HG03457 (cell line): ENCODE data around the gene ATG4C.
A peak's percentile ranks its signal among the peaks of the same experiment; 100 is the strongest.
"Not testable (repeated sequence)": the region's sequence is repeated elsewhere in the genome, so short reads cannot be mapped to it uniquely, and the experiment has no call there.

Source experiments
- ATAC-seq: cut with Tn5 transposase; IDR thresholded peaks from one replicate; pipeline ENCODE4 v1.9.1; 2021; ENCODE audit warnings: moderate number of reproducible peaks; ENCODE audit not compliant: unreplicated experiment

Gene ATG4C

DNA sequence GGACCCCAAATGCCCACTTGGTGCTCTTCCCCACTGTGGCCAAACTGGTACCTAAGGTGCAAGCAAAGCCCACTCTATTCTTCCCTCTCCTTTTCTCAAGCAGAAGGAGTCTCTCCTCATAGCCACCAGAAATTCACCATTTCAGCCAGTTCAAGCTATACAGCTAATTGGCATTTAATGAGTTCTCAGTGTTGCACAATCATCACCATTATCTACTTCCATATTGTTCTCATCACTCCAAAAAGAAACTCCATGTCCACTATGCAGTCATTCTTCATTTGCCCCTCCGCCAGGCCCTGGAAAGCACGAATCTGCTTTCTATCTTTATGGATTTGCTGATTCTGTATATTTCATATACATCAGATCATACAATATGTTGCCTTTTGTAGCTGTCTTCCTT is 9.9 kb upstream of the ATG4C start:
- no peak for ATAC-seq

DNA sequence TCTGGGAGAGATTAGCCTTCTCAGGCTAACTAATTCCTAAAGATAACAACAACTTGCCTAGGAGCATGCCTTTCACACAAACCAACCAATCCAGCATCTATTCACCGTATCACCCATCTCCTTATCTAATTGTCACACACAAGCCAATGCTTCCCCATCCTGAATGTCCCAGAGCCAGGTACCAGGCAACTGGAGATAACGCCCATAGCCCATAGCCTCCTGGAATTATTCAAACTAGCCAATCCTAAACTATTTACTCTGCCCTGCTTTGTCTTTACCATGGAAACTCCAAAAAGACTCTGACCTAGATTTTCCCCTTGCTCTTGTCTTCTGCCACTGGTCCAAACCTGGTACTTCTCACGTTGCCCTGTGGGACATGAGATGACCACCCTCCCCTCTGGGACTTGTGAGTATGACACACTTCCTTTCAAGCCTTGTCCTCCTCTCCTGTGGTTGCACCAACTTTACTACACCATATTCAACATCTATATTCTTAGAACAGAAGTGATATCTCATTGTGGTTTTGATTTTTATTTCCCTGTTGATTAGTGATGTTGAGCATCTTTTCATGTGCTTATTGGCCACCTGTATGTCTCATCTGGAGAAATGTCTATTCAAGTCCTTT is 8.8 kb upstream of the ATG4C start:
- no peak for ATAC-seq

DNA sequence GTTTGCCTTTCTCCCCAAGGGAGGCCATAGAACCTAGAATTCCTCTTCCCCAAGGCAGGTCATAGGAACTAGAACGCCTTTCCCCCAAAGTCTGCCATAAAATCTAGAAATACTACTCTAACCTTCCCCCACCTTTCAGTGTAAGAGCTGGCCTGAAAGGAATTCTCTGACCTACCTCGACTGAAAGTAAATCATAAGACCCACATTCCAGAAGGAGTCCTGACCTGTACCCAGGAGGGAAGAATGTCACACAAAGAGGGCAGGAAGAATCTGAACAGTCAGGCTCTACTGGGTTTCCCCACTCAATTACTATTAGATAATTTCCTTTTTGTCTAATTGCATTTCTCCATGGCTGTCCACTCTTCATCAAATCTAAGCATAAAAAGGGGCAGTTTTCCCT is 5.7 kb upstream of the ATG4C start:
- ATAC-seq: no peak

DNA sequence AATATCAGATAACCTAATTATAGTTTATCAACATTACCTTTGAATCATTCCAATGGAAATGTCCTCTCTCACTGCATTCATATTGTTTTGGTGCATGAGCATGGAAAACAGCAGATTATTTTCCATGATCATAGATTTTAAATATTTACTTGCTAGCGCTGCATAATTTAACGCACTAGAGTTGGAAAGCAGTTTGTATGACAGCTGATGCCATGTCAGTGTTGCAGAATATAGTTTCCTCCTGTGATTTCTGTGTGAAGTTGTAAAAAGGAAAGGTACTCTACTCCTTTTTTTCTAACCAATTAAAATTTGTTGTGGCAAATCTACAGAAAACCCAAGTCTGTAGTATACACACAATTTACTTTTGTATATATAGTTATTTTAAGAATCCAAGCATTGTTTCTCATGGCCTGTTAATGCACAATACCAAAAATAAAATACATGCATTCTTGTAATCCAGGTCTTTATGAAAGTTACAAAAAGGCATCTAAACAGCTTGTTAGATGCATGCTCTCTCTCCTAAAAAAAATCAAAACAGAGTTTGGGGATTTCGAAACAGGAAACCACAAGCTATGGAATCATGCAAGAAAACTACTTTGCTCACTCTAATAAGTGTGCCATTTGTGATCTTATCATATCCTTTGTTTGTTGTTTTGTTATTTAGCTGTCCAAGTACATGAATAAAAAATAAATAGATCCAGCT is 1.9 kb upstream of the ATG4C start:
- ATAC-seq: no peak

DNA sequence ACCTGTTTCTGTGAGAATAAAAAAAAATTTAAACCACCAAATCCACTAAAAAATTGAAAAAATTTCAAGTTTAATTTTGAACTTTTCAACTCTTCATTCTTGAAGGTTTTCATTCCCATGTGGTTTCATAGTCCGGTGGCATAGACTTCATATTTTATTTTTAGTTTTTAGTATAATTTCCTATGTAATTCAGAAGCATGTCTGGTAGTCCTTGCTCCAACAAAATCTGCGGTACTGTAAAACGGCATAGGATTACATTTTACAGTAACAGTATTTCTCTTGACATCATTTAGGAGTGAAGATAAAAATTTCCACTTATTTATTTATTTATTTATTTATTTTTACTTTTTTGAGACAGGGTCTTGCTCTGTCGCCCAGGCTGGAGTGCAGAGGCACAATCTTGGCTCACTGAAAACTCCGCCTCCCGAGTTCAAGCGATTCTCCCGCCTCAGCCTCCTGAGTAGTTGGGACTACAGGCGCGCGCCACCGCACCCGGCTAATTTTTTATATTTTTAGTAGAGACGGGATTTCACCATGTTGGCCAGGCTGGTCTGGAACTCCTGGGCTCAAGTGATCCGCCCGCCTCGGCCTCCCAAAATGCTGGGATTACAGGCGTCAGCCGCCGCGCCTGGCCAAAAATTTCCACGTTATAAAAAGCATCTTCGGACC is 1.3 kb upstream of the ATG4C start:
- not testable (repeated sequence) for ATAC-seq

DNA sequence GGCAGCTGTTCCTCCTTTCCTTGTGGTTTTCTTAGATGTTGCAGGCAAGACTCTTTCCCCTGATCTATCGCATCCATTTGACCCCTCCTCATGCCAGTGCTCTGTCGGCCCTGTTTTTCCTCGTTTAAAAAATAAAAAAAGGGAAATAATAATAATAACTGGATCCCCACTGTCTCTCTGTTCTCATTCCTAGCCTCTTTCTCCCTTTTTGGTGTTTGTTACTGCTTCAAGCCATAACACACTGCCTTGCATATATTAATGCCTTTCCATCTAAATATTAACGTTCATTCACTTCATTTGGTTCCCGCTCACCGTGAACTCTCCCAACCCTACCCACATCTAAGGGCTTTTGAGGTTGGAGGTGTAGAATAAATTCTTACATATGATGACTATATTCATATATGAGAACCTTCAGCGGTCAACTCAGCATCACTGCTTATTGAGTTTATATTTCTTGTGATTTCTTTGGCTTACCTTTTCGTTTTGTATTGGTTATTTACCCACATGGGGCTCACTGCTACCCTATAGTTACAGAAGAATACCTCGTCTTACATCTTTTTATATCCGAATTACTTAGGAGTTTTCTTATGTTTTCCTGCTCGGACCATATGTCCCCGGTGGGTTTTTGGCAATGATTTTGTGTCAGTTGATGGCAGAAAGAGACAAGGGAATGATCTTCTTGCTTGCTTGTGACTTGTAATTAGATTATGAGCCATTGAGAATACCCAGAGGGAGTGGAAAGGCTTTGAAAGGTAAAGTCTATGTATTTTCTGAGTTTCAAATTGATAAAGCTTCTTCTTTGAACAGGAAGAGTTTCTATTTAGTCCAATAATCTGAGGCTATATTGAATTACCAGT is 805 bp downstream of the ATG4C start:
- peak; percentile 10 for ATAC-seq

DNA sequence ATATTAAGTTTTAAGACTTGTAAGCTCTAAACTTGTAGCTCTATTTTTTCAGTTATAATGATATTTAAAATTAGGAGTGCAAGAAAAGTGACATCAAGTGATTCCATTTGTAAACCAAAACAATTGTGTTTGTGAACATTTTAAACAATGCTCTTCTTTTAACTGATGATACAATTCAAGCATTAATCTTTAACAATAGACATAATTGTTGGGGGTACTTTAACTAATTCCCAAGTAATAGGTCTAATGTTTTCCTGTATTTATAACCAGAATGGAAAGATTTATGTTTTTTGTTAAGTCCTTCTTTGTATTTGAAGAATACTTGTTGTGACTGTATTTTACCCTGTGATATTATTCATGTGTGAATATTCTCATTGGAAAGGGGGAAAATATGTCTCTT is 6.8 kb downstream of the ATG4C start:
- no peak for ATAC-seq

DNA sequence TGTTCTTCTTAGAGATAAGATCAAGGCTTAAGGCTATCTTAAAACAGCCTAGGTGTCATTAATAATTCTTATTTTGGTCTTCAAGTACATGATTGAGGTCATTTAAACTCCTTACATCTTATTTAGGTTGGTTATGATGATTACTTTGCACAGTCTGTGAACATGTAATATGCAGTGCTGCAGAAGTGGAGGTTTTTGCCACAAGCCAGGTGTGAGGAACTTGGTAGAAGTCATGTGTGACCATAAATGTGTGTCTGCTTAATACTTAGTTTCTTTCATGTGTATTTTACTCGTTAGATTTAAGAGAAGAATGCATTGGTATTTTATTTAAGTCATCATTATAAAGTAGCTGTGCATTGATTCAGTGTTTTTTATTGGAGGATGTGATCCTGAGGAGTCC is 10.1 kb downstream of the ATG4C start:
- no peak for ATAC-seq

DNA sequence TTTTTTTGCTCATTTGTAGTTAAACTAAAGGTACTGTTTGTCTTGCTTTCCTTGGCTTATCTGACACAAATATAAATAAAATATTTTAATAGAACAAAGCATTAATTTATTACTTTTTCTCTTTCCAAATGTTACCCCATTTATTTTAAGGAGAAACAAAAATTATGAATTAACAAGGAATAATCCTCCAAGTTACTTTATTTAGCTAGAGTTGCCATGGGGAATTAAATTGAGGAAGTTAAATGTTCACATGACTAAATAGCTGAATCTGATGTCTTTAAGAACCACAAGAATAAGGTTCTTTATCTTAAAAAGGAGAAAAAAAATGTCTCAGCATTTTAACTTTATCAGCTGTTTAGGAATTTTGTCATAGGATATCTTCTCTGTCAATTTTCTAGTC is 12.3 kb downstream of the ATG4C start:
- ATAC-seq: no peak

DNA sequence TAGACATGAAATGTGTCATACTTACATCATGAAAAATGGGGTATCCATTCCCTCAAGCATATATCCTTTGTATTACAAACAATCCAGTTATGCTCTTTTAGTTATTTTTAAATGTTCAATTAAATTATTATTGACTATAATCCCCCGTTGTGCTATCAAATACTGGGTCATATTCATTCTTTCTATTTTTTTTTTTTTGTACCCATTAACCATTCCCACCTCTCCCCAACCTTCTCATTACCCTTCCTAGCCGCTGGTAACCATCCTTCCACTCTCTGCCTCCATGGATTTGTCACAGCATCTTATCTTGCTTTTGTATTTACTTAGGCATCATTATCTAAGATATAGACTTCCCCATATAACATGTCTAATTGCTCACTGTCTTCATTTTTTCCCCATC is 15.8 kb downstream of the ATG4C start:
- ATAC-seq: no peak

DNA sequence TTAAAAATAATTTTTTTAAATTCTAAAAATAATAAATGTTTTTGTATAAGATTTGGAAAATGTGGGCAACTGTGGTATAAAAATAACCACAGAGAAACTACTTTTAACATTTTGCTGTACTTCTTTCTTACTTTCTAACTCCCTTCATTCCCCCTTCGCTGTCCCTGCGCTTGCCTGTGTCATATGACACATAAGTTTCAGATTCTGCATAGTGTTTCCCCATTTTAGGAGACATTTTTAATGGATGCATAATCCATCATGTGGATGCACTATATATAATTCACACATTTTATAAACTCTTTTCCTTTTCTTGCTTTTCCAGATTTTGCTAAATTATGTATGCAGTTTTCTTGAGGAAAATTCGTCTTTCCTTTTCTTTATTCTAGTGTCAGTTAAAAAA is 16.3 kb downstream of the ATG4C start:
- no peak for ATAC-seq

DNA sequence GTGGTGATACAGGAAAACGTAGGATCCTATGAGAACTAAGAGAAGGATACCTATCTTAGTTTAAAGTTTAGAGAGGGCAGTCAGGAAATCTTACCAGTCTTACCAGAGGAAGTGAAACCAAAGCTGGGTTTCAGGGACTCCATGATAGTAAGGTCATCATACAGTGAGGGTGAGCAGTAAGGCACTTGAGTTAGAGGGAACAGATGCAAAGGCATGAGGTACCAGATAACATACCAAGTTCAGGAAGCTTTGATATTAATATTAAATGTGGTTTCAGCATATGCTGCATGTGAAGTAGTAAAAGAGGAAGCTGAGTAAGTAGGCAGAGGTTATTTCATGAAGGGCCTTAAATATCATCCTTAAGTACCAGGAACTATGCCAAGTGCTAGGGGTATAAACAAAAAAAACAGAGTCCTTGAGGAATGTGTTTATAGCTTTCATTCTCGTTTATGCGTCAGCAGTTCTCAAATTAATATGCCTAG is 16.9 kb downstream of the ATG4C start:
- ATAC-seq: peak; percentile 99

DNA sequence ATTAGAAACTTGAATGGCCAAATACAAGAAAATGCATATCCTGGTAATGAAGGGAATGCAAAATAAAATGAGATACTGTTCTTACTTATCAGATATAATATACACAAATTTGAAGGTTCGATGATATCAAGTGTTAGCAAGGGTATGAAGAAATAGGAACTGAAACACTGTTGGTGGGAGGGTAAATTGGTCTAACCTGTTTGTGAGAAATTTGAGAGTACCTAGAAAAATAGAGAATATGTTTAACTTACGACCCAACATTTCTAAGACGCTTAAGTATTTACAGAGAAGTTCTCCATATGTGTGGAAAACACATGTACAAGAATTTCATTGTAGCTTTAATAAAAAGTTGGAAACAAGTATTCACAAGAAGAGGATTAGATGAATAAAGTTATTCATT is 25.9 kb downstream of the ATG4C start:
- ATAC-seq: no peak

DNA sequence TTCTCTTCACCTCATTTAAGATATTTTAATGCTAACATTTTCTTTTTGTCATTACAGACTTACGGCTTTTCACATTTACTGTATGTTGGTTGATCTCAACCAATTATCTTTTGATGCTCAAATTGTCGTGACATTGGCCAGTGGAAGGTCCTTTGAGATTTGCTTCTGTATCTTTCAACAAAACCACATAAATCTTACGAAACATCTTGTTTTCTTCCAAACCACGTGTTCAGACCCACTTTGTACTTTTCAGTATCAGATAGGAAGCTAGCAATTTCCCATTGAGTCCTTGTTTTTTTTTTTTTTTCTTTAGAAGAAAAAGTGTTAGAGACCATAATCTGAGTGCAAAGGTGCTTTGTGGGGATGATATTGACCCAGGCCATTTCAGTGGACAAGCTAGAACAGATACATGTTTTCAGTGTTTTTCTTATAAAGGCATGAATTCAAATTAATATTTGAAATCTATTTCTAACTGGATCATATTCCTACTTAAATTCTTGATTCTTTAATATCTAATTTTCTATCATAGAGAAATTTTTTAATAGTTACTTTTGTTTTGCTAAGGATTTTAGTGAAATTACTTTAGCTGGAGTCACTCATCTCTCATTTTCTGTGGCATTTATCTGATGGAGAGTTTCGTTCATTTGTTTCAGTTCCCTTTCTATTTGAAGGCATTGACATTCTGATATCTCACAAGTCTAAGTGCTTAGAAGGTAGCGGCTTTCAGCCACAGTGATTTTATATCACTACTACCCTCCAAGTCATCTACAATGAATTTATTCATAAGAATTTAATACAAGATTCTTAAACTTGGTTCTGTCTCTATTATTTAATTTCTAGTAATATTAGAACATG is 26.7 kb downstream of the ATG4C start:
- ATAC-seq: peak; percentile 90

DNA sequence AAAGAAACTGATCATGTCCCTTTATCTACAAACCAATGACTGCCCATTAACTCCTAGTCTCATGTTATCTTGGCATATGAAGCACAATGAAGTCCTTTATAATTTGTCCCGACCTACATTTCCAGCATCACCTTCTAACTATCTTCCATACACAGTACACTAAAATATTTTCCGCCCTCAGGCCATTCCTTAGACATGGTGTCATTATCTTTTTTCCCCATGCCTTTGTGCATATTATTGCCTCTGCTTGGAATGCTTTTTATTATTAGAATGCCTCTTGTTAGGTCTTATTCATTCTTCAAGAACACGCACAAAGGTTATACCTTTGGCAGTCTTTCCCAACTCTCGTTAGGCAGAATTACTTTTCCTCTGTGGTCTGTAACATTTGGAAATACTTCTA is 39.6 kb downstream of the ATG4C start:
- ATAC-seq: no peak

DNA sequence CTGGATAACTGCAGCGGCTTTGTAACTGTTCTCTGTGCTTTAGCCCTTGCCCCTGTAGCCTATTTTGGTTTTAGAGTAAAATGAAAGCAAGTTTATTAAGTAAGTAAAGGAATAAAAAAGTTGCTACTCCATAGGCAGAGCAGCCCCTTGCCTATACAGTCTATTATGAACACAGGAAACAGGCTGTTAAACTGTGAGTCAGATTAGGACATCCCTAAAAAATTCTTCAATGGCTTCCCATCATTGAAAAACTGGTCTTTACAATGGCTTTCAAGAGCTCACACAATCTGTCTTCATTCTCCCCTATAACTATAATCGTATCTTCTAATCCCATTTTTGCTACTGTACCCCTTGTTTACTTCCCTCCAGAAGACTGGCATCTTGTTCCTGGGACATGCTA is 43.0 kb downstream of the ATG4C start:
- no peak for ATAC-seq

DNA sequence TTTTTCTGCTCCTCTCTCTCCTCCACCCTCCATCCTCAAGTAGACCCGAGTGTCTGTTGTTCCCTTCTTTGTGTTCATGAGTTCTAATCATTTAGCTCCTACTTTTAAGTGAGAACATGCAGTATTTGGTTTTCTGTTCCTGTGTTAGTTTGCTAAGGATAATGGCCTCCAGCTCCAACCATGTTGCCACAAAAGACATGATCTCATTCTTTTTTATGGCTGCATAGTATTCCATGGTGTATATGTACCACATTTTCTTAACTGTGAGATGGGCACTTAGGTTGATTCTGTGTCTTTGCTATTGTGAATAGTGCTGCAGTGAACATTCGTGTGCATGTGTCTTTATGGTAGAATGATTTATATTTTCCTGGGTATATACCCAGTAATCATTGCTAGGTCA is 43.9 kb downstream of the ATG4C start:
- ATAC-seq: not testable (repeated sequence)

DNA sequence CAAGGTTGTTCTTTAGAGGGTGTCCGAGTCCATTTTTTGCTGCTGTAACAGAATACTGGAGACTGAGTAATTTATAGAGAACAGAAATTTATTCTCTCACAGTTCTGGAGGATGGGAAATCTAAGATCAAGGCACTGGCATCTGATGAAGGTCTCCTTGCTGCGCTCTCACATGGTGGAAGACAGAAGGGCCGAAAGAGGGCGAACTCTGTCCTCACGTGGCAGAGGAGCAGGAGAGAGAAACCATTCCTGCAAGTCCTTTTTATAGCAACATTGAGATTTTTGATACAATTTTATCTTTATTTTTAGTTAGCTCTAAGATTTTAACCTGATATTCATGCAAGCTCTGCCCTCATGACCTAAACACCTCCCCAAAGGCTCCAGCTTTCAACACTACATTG is 48.3 kb downstream of the ATG4C start:
- no peak for ATAC-seq

DNA sequence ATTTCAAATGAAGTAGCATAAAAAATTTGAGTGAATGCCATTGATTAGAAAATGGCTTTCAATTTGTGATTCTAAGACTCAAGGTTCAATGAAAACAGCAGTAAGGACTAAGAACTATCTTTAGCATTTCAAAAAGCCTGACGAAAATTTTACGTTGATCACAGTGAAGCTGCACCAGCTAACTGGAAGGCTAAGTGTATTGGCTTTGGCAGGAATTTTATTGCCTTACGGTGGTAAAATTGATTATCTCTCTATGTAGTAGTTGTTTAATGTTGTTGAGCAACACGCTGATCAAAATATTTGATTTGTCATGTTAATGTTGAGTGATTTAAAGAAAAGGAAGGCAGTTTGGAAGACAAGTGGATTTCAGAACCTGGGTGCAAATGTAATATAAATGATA is 49.6 kb downstream of the ATG4C start:
- ATAC-seq: no peak

DNA sequence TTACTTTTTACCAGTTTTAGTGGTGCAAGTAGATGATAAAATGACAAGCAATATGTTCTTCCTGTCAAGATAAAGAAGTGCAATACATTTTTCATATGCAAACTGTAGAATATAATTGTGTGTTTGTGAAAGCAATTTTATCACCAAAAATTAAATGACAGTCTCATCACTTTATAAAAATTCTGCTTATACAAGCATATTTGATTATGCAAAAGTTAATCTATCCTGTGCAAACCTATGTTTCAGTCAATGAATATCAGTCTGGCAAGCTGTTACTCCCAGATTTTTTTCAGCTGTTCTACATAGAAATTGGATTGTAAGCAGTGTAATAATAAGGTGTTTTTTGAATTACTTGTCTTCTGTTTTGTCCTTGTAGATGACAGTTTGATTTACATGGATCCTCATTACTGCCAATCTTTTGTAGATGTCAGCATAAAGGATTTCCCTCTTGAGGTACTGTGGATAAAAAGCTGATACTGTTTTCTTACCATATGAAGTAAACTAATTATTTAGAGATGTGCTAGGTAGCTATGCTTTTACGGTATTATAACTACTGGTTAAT is 50.5 kb downstream of the ATG4C start:
- ATAC-seq: no peak
